NCI-H1417 treated with DMSO at 0.1 percent for 48 hours (cell line): ENCODE results near the gene ZNF444.
"Not testable (repeated sequence)": the region's sequence is repeated elsewhere in the genome, so short reads cannot be mapped to it uniquely, and the experiment has no call there.

Experiments used
- DNase-seq: peaks from one replicate; lab custom pipeline; 2025; lab: John Stamatoyannopoulos, UW

ZNF444 gene

DNA sequence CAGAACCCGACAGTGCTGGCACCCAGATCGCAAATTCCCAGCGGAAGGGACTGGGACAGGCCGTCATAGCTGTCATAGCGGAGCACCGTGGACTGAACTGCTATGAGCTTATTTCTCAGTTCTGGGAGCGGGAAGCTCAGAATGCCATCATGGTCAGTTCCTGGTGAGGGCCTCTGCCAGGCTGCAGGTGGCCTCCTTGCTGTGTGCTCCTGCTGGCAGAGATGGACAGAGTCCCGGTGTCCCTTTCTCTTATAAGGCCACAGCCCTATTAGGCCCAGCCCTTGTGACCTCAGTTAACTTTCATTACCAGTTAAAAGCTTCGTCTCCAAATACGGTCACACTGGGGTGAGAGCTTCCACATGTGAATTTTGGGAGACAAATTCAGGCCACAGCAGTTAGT is 4.6 kb downstream of the ZNF444 start:
- DNase-seq = no peak

DNA sequence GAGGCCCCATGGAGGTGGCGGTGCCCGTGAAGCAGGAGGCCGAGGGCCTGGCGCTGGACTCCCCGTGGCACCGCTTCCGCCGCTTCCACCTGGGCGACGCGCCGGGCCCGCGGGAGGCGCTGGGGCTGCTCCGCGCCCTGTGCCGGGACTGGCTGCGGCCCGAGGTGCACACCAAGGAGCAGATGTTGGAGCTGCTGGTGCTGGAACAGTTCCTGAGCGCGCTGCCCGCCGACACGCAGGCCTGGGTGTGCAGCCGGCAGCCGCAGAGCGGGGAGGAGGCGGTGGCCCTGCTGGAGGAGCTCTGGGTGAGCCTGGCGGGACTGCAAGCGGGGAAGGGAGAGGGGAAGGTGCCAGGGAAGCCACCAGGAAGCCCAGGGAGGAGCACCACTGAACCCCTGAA is 5.8 kb downstream of the ZNF444 start:
- DNase-seq = no peak

DNA sequence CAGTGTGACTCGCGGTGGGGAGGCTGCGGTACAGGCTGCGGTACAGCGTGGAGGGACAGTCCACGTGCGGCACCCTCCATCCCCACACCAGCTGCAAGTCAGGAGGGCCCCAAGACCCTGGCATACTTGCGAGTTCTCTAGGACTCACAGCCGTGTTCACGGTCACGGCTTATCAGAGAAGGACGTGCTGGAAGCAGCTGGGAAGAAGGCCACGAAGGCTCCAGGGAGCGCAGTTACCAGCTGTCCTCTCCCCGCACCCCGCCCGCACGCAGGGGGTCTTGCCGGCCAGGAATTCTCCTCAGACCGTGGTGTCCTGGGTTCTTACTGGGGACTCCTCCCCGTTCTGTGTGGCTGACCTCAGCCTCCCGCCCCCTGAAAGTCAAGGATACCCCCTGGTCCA is 6.2 kb downstream of the ZNF444 start:
- DNase-seq = no peak

- no peak for DNase-seq
Measured at GRCh38 chr19:56148096-56148495, 7.0 kb downstream of the ZNF444 start.

GRCh38 chr19:56148955-56149655 is 8.0 kb downstream of the ZNF444 start:
- DNase-seq = not testable (repeated sequence)

- no peak for DNase-seq
Measured at GRCh38 chr19:56149656-56150038, 8.6 kb downstream of the ZNF444 start.

GRCh38 chr19:56150358-56150757 is 9.3 kb downstream of the ZNF444 start:
- no peak for DNase-seq

DNA sequence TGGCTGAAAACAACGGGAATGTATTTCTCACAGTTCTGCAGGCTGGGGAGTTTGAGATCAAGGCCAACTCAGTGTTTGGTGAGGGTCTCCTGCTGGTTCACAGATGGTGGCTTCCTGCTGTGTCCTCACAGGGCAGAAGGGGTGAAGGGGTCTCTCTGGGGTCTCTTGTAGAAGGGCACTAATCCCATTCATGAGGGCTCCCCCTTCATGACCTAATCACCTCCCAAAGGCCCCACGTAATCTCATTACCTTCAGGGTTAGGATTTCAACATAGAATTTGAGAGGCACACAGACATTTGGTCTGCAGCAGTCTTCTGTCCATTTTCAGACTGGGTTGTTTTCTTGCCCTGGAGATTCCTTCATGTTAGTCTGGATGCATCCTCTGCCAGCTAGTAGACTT is 11.6 kb downstream of the ZNF444 start:
- no peak for DNase-seq

- no peak for DNase-seq
Measured at GRCh38 chr19:56153507-56153906, 12.4 kb downstream of the ZNF444 start.

DNA sequence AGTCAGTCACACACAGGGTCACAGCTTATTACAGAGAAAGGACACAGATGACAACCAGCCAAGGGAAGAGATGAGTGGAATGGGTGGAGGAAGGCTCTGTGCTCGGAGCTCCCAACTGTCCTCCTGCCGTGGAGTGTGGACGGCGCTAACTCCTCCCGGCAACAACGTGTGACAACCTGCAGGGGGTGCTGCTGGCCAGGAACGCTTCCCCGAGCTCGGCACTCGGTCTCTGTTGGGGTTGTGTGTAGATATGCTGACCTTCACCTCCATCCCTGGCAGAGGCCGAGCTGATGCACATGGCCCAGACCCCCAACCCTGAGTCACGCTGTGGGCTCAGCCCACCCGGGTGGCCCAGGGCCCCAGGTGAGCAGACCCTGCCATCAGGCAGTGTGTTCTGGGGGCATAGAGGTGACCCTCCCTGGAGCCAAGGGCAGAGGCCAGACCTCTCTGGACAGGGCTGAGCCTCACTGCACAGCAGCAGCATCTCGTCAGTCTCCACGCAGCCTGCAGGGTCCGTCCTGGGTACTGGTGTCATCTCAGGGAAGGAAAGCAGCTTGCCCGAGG is 14.1 kb downstream of the ZNF444 start:
- no peak for DNase-seq

- DNase-seq = no peak
Measured at GRCh38 chr19:56156768-56157167, 15.7 kb downstream of the ZNF444 start.

GRCh38 chr19:56158170-56158757 is 17.2 kb downstream of the ZNF444 start:
- no peak for DNase-seq

- no peak for DNase-seq
Measured at GRCh38 chr19:56159009-56159559, 18.0 kb downstream of the ZNF444 start.

DNA sequence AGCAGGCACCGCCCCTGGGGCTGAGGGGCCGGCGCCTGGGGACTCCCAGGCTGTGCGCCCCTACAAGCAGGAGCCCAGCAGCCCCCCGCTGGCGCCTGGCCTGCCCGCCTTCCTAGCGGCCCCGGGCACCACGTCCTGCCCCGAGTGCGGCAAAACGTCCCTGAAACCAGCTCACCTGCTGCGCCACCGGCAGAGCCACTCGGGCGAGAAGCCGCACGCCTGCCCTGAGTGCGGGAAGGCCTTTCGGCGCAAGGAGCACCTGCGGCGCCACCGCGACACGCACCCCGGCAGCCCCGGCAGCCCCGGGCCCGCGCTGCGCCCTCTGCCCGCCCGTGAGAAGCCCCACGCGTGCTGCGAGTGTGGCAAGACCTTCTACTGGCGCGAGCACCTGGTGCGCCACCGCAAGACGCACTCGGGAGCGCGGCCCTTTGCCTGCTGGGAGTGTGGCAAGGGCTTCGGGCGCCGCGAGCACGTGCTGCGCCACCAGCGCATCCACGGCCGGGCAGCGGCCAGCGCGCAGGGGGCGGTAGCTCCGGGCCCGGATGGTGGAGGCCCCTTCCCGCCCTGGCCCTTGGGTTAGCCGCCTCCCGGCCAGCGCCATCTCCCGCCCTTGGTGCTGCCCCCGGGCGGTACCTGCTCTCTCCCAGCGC is 18.7 kb downstream of the ZNF444 start:
- no peak for DNase-seq

GRCh38 chr19:56161534-56161933 is 20.4 kb downstream of the ZNF444 start:
- no peak for DNase-seq

DNA sequence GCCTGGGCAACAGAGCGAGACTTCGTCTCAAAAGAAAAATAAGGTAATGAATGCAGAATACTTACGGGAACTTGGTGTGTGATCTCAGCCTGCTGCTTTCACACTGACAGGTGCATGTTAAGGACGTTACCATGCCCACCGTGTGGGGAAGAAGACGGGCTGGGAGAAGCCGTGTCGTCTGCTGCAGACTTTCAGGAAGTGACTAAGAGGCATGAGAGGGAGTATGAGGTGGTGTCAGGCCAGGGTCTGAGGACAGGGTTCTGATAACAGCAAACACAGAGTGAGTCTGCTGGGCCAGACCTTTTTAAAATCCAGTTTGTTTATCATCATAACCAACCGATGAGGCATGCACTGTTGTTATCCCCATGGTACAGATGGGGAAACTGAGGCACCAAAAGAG is 21.2 kb downstream of the ZNF444 start:
- no peak for DNase-seq

DNA sequence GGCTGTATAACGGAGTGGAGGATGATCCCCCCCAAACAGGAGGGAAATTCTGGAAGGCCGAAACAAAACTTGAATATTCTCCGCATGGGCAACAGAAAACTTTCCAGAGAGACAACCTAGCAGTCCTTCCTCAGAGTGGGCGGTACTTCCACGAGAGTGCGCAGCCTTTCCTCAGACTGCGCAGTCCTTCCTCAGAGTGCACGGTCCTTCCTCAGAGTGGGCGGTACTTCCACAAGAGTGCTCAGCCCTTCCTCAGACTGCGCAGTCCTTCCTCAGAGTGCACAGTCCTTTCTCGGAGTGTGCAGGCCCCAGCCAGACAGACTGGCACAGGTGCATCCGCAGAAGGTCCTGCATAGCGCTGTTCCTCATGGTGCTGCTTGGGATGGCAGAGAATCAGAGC is 22.0 kb downstream of the ZNF444 start:
- no peak for DNase-seq

- no peak for DNase-seq
Measured at GRCh38 chr19:56167064-56167578, 26.0 kb downstream of the ZNF444 start.

DNA sequence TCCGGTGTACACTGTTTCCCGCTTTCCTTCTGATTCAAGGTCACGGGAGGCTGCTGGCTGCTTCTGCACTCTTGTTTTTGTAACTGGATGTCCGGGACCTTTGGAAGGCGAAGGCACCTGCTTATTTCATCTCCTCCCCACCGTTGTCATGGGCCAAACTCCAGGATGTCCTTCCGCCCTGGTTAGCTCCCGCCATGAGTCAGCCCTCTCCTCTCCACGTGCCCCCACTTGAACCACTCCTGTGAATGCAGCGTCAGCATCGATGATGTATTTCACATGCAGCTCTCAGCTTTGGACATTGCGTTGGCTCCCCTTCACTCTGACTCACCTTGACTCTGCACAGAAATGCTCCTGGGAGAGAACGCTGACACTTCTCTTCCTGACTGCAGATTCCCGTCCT is 29.2 kb downstream of the ZNF444 start:
- DNase-seq = no peak

GRCh38 chr19:56174086-56174485 is 33.0 kb downstream of the ZNF444 start:
- no peak for DNase-seq

GRCh38 chr19:56174550-56174949 is 33.5 kb downstream of the ZNF444 start:
- no peak for DNase-seq

DNA sequence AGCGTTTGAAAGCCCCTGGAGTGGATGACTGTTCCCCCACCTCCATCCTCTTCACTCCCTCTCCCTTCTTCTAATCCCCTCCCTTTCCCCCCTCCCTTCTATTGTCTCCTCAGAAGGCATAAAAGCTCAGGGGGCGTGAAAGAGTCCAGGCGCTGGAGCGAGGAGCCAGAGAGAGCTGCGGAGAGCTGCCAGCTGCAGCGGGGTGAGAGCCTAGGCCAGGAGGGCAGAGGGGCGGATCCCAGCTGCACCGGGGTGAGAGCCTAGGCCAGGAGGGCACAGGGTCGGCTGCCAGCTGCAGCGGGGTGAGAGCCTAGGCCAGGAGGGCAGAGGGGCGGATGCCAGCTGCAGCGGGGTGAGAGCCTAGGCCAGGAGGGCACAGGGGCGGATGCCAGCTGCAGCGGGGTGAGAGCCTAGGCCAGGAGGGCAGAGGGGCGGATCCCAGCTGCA is 34.8 kb downstream of the ZNF444 start, which contains the start of gene GALP:
TSS of gene GALP (plus strand) at position 148 of the 447 bp plus-strand sequence. CDS start 1,101 bp downstream, outside the sequence.
- not testable (repeated sequence) for DNase-seq
